ENCODE data around the gene KCNIP2. TPM values are rescaled to one million over a fixed set of nuclear protein-coding genes. Genes with fewer than 3 reads are reported as not detected.

KCNIP2 gene
- 10 to 100 TPM in 3 of 4 donors, 1 to 10 TPM in 1; 6.1 to 63.9 (median 37.2) TPM for total RNA-seq

- WGBS, 2 donors = 27 to 28% methylated on average over 47 to 50 of the region's 60 CpGs
- Histone ChIP-seq H3K9me3 (no peaks in the 10 kb centered on the region), H3K36me3 (peaks cover 0 to 36% (median 0%) of the 10 kb centered on the region in 3 donors), H3K27ac (no peak within 1 kb of the TSS), H3K4me1 (peaks cover 0 to 47% (median 22%) of the 10 kb centered on the region in 4 donors), H3K4me3 (peak within 1 kb of the TSS in 2 of 4 donors; percentile 1 to 31), H3K27me3 (no peaks in the 10 kb centered on the region)
- no peak for DNase-seq (ENCODE audit: low spot score in 2 of 2)
- peak in 4 of 5 experiments; percentile 24 to 47 (median 36) for TF ChIP-seq CTCF (IDR thresholded peaks at IDR 0.05)
- TF ChIP-seq POLR2A (IDR thresholded peaks at IDR 0.05) = no peak
- no peak for TF ChIP-seq EP300 (IDR thresholded peaks at IDR 0.05)
Observed at GRCh38 chr10:101843032-101844021, at the start of gene KCNIP2. Gene KCNIP2, minus strand, starts transcription at chr10:101843800. Its CDS starts 232 bp downstream, at chr10:101843568.

GRCh38 chr10:101892782-101893391 lies 49.3 kb upstream of the KCNIP2 start:
- TF ChIP-seq CTCF (IDR thresholded peaks at IDR 0.05) (no peak), POLR2A (IDR thresholded peaks at IDR 0.05) (no peak), EP300 (IDR thresholded peaks at IDR 0.05) (no peak)
- H3K27me3 ChIP-seq = no peaks in the 10 kb centered on the region
- no peaks in the 10 kb centered on the region for H3K9me3 ChIP-seq
- no peak overlapping the region for H3K27ac ChIP-seq
- 79 to 85% methylated on average over 4 of the region's 4 CpGs for WGBS, 2 donors
- no peaks in the 10 kb centered on the region for H3K4me1 ChIP-seq
- no peak for DNase-seq (ENCODE audit: low spot score in 2 of 2)
- peaks cover 0 to 7% (median 0%) of the 10 kb centered on the region in 3 donors for H3K36me3 ChIP-seq
- no peak overlapping the region for H3K4me3 ChIP-seq

- 44 to 54% methylated on average over 5 of the region's 5 CpGs for WGBS, 2 donors
- H3K27ac ChIP-seq = no peak overlapping the region
- no peaks in the 10 kb centered on the region for H3K9me3 ChIP-seq
- no peak overlapping the region for H3K4me3 ChIP-seq
- peak; percentile 38 to 70 for DNase-seq (ENCODE audit: low spot score in 2 of 2)
- H3K4me1 ChIP-seq = no peaks in the 10 kb centered on the region
- TF ChIP-seq POLR2A (IDR thresholded peaks at IDR 0.05) (no peak), EP300 (IDR thresholded peaks at IDR 0.05) (no peak), CTCF (IDR thresholded peaks at IDR 0.05) (peak; percentile 53 to 73 (median 63))
- H3K27me3 ChIP-seq = no peaks in the 10 kb centered on the region
- peaks cover 0 to 17% (median 0%) of the 10 kb centered on the region in 3 donors for H3K36me3 ChIP-seq
Observed at GRCh38 chr10:101889256-101890210, 45.9 kb upstream of the KCNIP2 start.

- DNase-seq (ENCODE audit: low spot score in 2 of 2) = no peak
- Histone ChIP-seq H3K27ac (no peak overlapping the region), H3K4me3 (no peak overlapping the region), H3K27me3 (no peaks in the 10 kb centered on the region), H3K9me3 (no peaks in the 10 kb centered on the region), H3K36me3 (peaks cover 0 to 17% (median 0%) of the 10 kb centered on the region in 3 donors), H3K4me1 (no peaks in the 10 kb centered on the region)
- 79 to 90% methylated on average over 2 of the region's 2 CpGs for WGBS, 2 donors
- TF ChIP-seq EP300 (IDR thresholded peaks at IDR 0.05) (no peak), POLR2A (IDR thresholded peaks at IDR 0.05) (no peak), CTCF (IDR thresholded peaks at IDR 0.05) (no peak)
Observed at GRCh38 chr10:101888251-101888949, 44.8 kb upstream of the KCNIP2 start.
